GM15510 (cell line): ENCODE results near the gene RPS17.

Experiments
- POLR2A ChIP-seq: IDR thresholded peaks from 3 replicates; pipeline ENCODE4 v1.6.1; 2011; ENCODE audit warnings: borderline replicate concordance; ENCODE audit not compliant: insufficient read length; ENCODE audit errors: extremely low read depth

Gene RPS17

GRCh38 chr15:82540055-82540983, at the start of gene RPS17:
TSS of gene RPS17 (minus strand) at chr15:82540457. CDS start at chr15:82540428, 29 bp downstream.
- TF ChIP-seq POLR2A = peak; percentile 97

- TF ChIP-seq POLR2A = no peak
Observed at GRCh38 chr15:82587805-82588204, 47.5 kb upstream of the RPS17 start.

GRCh38 chr15:82585072-82585471, 44.8 kb upstream of the RPS17 start:
- TF ChIP-seq POLR2A = no peak

- no peak for TF ChIP-seq POLR2A
Observed at GRCh38 chr15:82580713-82581112, 40.5 kb upstream of the RPS17 start.

GRCh38 chr15:82575335-82575734, 35.1 kb upstream of the RPS17 start:
- no peak for TF ChIP-seq POLR2A

- TF ChIP-seq POLR2A = no peak
Observed at GRCh38 chr15:82572986-82573385, 32.7 kb upstream of the RPS17 start.

- no peak for TF ChIP-seq POLR2A
Observed at GRCh38 chr15:82572311-82572710, 32.1 kb upstream of the RPS17 start.

GRCh38 chr15:82571722-82572222, 31.5 kb upstream of the RPS17 start:
- no peak for TF ChIP-seq POLR2A

GRCh38 chr15:82570721-82571508, 30.7 kb upstream of the RPS17 start:
- no peak for TF ChIP-seq POLR2A

GRCh38 chr15:82569834-82570233, 29.6 kb upstream of the RPS17 start:
- no peak for TF ChIP-seq POLR2A

- no peak for TF ChIP-seq POLR2A
Observed at GRCh38 chr15:82568986-82569385, 28.7 kb upstream of the RPS17 start.

GRCh38 chr15:82567661-82568060, 27.4 kb upstream of the RPS17 start:
- no peak for TF ChIP-seq POLR2A

- no peak for TF ChIP-seq POLR2A
Observed at GRCh38 chr15:82566690-82567089, 26.4 kb upstream of the RPS17 start.

- no peak for TF ChIP-seq POLR2A
Observed at GRCh38 chr15:82558502-82558901, 18.2 kb upstream of the RPS17 start.

- no peak for TF ChIP-seq POLR2A
Observed at GRCh38 chr15:82556315-82557035, 16.2 kb upstream of the RPS17 start.
